Umbilical cord (tissue), 2 donors: Measurements from ENCODE around the gene TTC13. TPM values are rescaled to one million over a fixed set of nuclear protein-coding genes. Genes with fewer than 3 reads are reported as not detected.
"Not testable (repeated sequence)": the region's sequence is repeated elsewhere in the genome, so short reads cannot be mapped to it uniquely, and the experiment has no call there.

Experiments
- DNase-seq: peaks from one replicate; pipeline ENCODE4 v3.0.0-alpha.2; 2015; ENCODE audit warnings: low spot score
- total RNA-seq: library from RNA; depleted of rRNA; stranded (reverse); fragments of >200 nt; gene quantifications from one replicate; pipeline ENCODE4 v1.2.3, GENCODE V29; 2014; ENCODE audit warnings: low replicate concordance; ENCODE audit not compliant: insufficient read depth

The TTC13 gene
- 4.8 TPM for total RNA-seq

GRCh38 chr1:230978491-230979388, at the start of gene TTC13, which contains the start of gene ARV1:
Gene TTC13 (minus strand): TSS chr1:230978861. CDS start chr1:230978830, 31 bp downstream.
Gene ARV1 (plus strand): TSS chr1:230979094. CDS start chr1:230979106, 12 bp downstream.
- DNase-seq, result peak; percentile 99

- no peak for DNase-seq
Observed at GRCh38 chr1:231027971-231028370, 49.3 kb upstream of the TTC13 start.

GRCh38 chr1:231027136-231027925, 48.7 kb upstream of the TTC13 start:
- no peak for DNase-seq

- no peak for DNase-seq
Observed at GRCh38 chr1:231026576-231026975, 47.9 kb upstream of the TTC13 start.

- no peak for DNase-seq
Observed at GRCh38 chr1:231023150-231023549, 44.5 kb upstream of the TTC13 start.

- DNase-seq, result not testable (repeated sequence)
Observed at GRCh38 chr1:231022543-231022942, 43.9 kb upstream of the TTC13 start.

- DNase-seq, result no peak
Observed at GRCh38 chr1:231021540-231022031, 42.9 kb upstream of the TTC13 start.

GRCh38 chr1:231020816-231021215, 42.2 kb upstream of the TTC13 start:
- no peak for DNase-seq

GRCh38 chr1:231020139-231020601, 41.5 kb upstream of the TTC13 start:
- DNase-seq, result no peak

GRCh38 chr1:231019711-231020110, 41.0 kb upstream of the TTC13 start:
- DNase-seq, result no peak

- DNase-seq, result peak; percentile 28
Observed at GRCh38 chr1:231016966-231017365, 38.3 kb upstream of the TTC13 start.

- DNase-seq, result no peak
Observed at GRCh38 chr1:231016234-231016633, 37.6 kb upstream of the TTC13 start.

- DNase-seq, result no peak
Observed at GRCh38 chr1:231013391-231014015, 34.8 kb upstream of the TTC13 start.

- DNase-seq, result no peak
Observed at GRCh38 chr1:231011963-231012362, 33.3 kb upstream of the TTC13 start.

GRCh38 chr1:231011360-231011759, 32.7 kb upstream of the TTC13 start:
- DNase-seq, result no peak

GRCh38 chr1:231007535-231007934, 28.9 kb upstream of the TTC13 start:
- DNase-seq, result not testable (repeated sequence)

- DNase-seq, result no peak
Observed at GRCh38 chr1:231001892-231002291, 23.2 kb upstream of the TTC13 start.

- no peak for DNase-seq
Observed at GRCh38 chr1:231000639-231001038, 22.0 kb upstream of the TTC13 start.

- DNase-seq, result no peak
Observed at GRCh38 chr1:231000201-231000600, 21.5 kb upstream of the TTC13 start.

GRCh38 chr1:230994860-230995259, 16.2 kb upstream of the TTC13 start:
- no peak for DNase-seq

GRCh38 chr1:230992100-230992774, 13.6 kb upstream of the TTC13 start:
- no peak for DNase-seq
